Vagina (tissue), 2 donors: ENCODE data around the gene EIF4G1.

Experiments
- POLR2AphosphoS5 ChIP-seq, 2 donors: sonication (generic); formaldehyde crosslinking; IDR thresholded peaks; one replicate each; pipeline ENCODE4 v1.9.0; 2017; ENCODE audit warnings: antibody characterized with exemption in 2 of 2, mild to moderate bottlenecking in 2 of 2, low read depth in 1 of 2; ENCODE audit not compliant: insufficient read depth in 1 of 2
- TF ChIP-seq, protein P1 (sequence below), 3 experiments: fragments of 450-650 bp in 2 of 3; fragments of 200-600 bp in 1 of 3; sonication (generic) in 1 of 3; IDR thresholded peaks; one replicate each; pipeline ENCODE4 v1.5.1; 2017 to 2019; ENCODE audit warnings: antibody characterized with exemption in 3 of 3, mild to moderate bottlenecking in 2 of 3, moderate library complexity in 2 of 3

DNA sequence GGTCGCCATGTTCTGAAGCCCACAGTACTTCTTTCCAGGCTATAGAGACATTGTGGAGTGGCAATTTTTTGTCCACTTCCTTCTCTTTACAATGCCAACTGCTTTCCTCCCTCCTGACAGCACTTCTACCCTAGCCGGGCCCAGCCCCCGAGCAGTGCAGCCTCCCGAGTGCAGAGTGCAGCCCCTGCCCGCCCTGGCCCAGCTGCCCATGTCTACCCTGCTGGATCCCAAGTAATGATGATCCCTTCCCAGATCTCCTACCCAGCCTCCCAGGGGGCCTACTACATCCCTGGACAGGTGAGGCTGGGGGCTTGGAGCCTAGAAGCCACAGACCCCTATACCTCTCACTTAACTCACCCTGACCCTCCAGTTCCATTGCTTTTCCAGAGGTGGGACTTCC lies 2.8 kb downstream of the EIF4G1 start:
- TF ChIP-seq POLR2AphosphoS5 (IDR thresholded peaks at IDR 0.05; ENCODE audit: insufficient read depth in 1 of 2, low read depth in 1 of 2), result no peak
- TF ChIP-seq, protein P1, sequence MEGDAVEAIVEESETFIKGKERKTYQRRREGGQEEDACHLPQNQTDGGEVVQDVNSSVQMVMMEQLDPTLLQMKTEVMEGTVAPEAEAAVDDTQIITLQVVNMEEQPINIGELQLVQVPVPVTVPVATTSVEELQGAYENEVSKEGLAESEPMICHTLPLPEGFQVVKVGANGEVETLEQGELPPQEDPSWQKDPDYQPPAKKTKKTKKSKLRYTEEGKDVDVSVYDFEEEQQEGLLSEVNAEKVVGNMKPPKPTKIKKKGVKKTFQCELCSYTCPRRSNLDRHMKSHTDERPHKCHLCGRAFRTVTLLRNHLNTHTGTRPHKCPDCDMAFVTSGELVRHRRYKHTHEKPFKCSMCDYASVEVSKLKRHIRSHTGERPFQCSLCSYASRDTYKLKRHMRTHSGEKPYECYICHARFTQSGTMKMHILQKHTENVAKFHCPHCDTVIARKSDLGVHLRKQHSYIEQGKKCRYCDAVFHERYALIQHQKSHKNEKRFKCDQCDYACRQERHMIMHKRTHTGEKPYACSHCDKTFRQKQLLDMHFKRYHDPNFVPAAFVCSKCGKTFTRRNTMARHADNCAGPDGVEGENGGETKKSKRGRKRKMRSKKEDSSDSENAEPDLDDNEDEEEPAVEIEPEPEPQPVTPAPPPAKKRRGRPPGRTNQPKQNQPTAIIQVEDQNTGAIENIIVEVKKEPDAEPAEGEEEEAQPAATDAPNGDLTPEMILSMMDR (IDR thresholded peaks at IDR 0.05), result no peak
